Endodermal cell (in vitro differentiated cells): ENCODE measurements around the gene TAPT1. TPM values are rescaled to one million over a fixed set of nuclear protein-coding genes. Genes with fewer than 3 reads are reported as not detected.
A peak's percentile ranks its signal among the peaks of the same experiment; 100 is the strongest.

Experiments used
- DNase-seq: peaks from one replicate; pipeline ENCODE4 v3.0.0-alpha.2; 2017
- H3K27ac ChIP-seq: 2 replicates; pipeline ENCODE4 v1.5.1; 2013; ENCODE audit warnings: mild to moderate bottlenecking, low read depth, low read length, moderate library complexity
- H3K27me3 ChIP-seq: 2 replicates; pipeline ENCODE4 v1.6.1; 2013; ENCODE audit warnings: mild to moderate bottlenecking, low read length, moderate library complexity; ENCODE audit not compliant: insufficient read depth, control insufficient read depth, poor library complexity, severe bottlenecking
- H3K36me3 ChIP-seq: 2 replicates; pipeline ENCODE4 v1.7.0; 2013; ENCODE audit warnings: mild to moderate bottlenecking, low read length, moderate library complexity; ENCODE audit not compliant: control insufficient read depth, insufficient read depth
- H3K4me1 ChIP-seq: one replicate; pipeline ENCODE4 v1.7.0; 2013; ENCODE audit warnings: low read length; ENCODE audit not compliant: control insufficient read depth, insufficient read depth
- H3K4me3 ChIP-seq: 2 replicates; pipeline ENCODE4 v1.5.1; 2013; ENCODE audit warnings: mild to moderate bottlenecking, low read length, moderate library complexity
- H3K9ac ChIP-seq: 2 replicates; pipeline ENCODE4 v1.6.1; 2013; ENCODE audit warnings: mild to moderate bottlenecking, low read length, moderate library complexity; ENCODE audit not compliant: poor library complexity, severe bottlenecking; ENCODE audit errors: extremely low read depth
- H3K9me3 ChIP-seq: 2 replicates; pipeline ENCODE4 v1.6.1; 2013; ENCODE audit warnings: mild to moderate bottlenecking, low read length, moderate library complexity; ENCODE audit not compliant: control insufficient read depth
- H3K27ac Mint-ChIP-seq: 2 replicates; pipeline ENCODE4 v1.8.0; 2020; ENCODE audit warnings: mixed read lengths
- H3K27me3 Mint-ChIP-seq: 2 replicates; pipeline ENCODE4 v1.8.0; 2021; ENCODE audit warnings: mild to moderate bottlenecking, mixed read lengths; ENCODE audit not compliant: insufficient read depth
- H3K36me3 Mint-ChIP-seq: 2 replicates; pipeline ENCODE4 v1.8.0; 2020; ENCODE audit warnings: low read depth, mixed read lengths
- H3K4me1 Mint-ChIP-seq: 2 replicates; pipeline ENCODE4 v1.8.0; 2020; ENCODE audit warnings: mixed read lengths
- H3K4me3 Mint-ChIP-seq: 2 replicates; pipeline ENCODE4 v1.8.0; 2020; ENCODE audit warnings: mild to moderate bottlenecking, moderate library complexity, mixed read lengths
- H3K9me3 Mint-ChIP-seq: 2 replicates; pipeline ENCODE4 v1.8.0; 2020; ENCODE audit warnings: mild to moderate bottlenecking, mixed read lengths
- CTCF ChIP-seq: fragments of 200-600 bp; sonication (generic); conservative IDR thresholded peaks from 2 replicates; pipeline ENCODE4 v1.5.0; 2021; ENCODE audit warnings: antibody characterized with exemption, mild to moderate bottlenecking
- WGBS, 2 experiments: methylation state at CpG; one replicate each; pipeline versions ENCODE4 v1.1.5 to v1.1.7; 2013; ENCODE audit warnings: missing lambda C conversion rate in 2 of 2, mixed read lengths in 1 of 2; ENCODE audit not compliant: insufficient coverage in 1 of 2, insufficient read length in 1 of 2; 5-methylcytosine and 5-hydroxymethylcytosine counted together
- total RNA-seq, 2 donors: library from RNA; stranded (reverse); fragmentation: NEBNext Ultra II Directional in 1 of 2; extraction: Animal tissue kit (Norgen Biotek cat#: 25700) in 1 of 2; gene quantifications; 2 replicates in 1 of 2; 3 replicates in 1 of 2; pipeline ENCODE4 v1.2.1, GENCODE V29; 2021

The TAPT1 gene
- total RNA-seq, 2 donors from 2014 or later: 19.8 to 22.6 TPM

GRCh38 chr4:16202598-16202997 lies 23.7 kb downstream of the TAPT1 start:
- Mint-ChIP-seq H3K27me3 (no peaks in the 10 kb centered on the region), H3K9me3 (no peaks in the 10 kb centered on the region), H3K4me1 (peaks cover 23% of the 10 kb centered on the region), H3K36me3 (no peaks in the 10 kb centered on the region), H3K4me3 (no peak overlapping the region), H3K27ac (no peak overlapping the region)
- no peak overlapping the region for H3K27ac ChIP-seq
- no peak overlapping the region for H3K9ac ChIP-seq
- H3K36me3 ChIP-seq: peaks cover 3% of the 10 kb centered on the region
- 94 to 100% methylated on average over 1 to 2 of the region's 2 CpGs for WGBS, 2 experiments
- no peaks in the 10 kb centered on the region for H3K9me3 ChIP-seq
- no peak for TF ChIP-seq CTCF
- H3K27me3 ChIP-seq: no peaks in the 10 kb centered on the region
- no peak for DNase-seq
- H3K4me3 ChIP-seq: no peak overlapping the region
- H3K4me1 ChIP-seq: no peaks in the 10 kb centered on the region

GRCh38 chr4:16199093-16199492 lies 27.2 kb downstream of the TAPT1 start:
- peak; percentile 73 for TF ChIP-seq CTCF
- no peaks in the 10 kb centered on the region for H3K27me3 ChIP-seq
- peaks cover 17% of the 10 kb centered on the region for H3K4me1 Mint-ChIP-seq
- H3K9me3 ChIP-seq: no peaks in the 10 kb centered on the region
- no peak overlapping the region for H3K4me3 ChIP-seq
- no peak overlapping the region for H3K27ac ChIP-seq
- H3K9ac ChIP-seq: no peak overlapping the region
- DNase-seq: no peak
- H3K4me1 ChIP-seq: peaks cover 3% of the 10 kb centered on the region
- 80 to 100% methylated on average over 1 of the region's 1 CpG for WGBS, 2 experiments
- no peak overlapping the region for H3K27ac Mint-ChIP-seq
- no peaks in the 10 kb centered on the region for H3K9me3 Mint-ChIP-seq
- H3K27me3 Mint-ChIP-seq: no peaks in the 10 kb centered on the region
- peaks cover 3% of the 10 kb centered on the region for H3K36me3 ChIP-seq
- no peak overlapping the region for H3K4me3 Mint-ChIP-seq
- H3K36me3 Mint-ChIP-seq: no peaks in the 10 kb centered on the region

- Histone ChIP-seq H3K9ac (no peak overlapping the region), H3K4me3 (no peak overlapping the region), H3K9me3 (no peaks in the 10 kb centered on the region), H3K4me1 (peaks cover 3% of the 10 kb centered on the region), H3K27me3 (no peaks in the 10 kb centered on the region), H3K27ac (no peak overlapping the region), H3K36me3 (peaks cover 3% of the 10 kb centered on the region)
- Mint-ChIP-seq H3K27ac (no peak overlapping the region), H3K36me3 (peaks cover 4% of the 10 kb centered on the region), H3K4me3 (no peak overlapping the region), H3K4me1 (peaks cover 20% of the 10 kb centered on the region), H3K9me3 (no peaks in the 10 kb centered on the region), H3K27me3 (no peaks in the 10 kb centered on the region)
- DNase-seq: no peak
- 73 to 89% methylated on average over 2 of the region's 2 CpGs for WGBS, 2 experiments
- no peak for TF ChIP-seq CTCF
These were observed 28.2 kb downstream of the TAPT1 start for GRCh38 chr4:16197876-16198665.
